Testis (tissue), 2 donors: ENCODE measurements around the gene ZNF670.

ENCODE experiments used
- POLR2A ChIP-seq: fragments of 450-650 bp; IDR thresholded peaks from one replicate; pipeline ENCODE4 v1.6.1; 2017; ENCODE audit warnings: antibody characterized with exemption, mild to moderate bottlenecking, moderate library complexity
- TF ChIP-seq, protein P1 (sequence below), 3 experiments: fragments of 450-650 bp in 2 of 3; fragments of 200-600 bp in 1 of 3; sonication (generic) in 1 of 3; IDR thresholded peaks; one replicate each; pipeline ENCODE4 v1.5.1; 2016 to 2019; ENCODE audit warnings: antibody characterized with exemption in 3 of 3, mild to moderate bottlenecking in 2 of 3, moderate library complexity in 1 of 3

DNA sequence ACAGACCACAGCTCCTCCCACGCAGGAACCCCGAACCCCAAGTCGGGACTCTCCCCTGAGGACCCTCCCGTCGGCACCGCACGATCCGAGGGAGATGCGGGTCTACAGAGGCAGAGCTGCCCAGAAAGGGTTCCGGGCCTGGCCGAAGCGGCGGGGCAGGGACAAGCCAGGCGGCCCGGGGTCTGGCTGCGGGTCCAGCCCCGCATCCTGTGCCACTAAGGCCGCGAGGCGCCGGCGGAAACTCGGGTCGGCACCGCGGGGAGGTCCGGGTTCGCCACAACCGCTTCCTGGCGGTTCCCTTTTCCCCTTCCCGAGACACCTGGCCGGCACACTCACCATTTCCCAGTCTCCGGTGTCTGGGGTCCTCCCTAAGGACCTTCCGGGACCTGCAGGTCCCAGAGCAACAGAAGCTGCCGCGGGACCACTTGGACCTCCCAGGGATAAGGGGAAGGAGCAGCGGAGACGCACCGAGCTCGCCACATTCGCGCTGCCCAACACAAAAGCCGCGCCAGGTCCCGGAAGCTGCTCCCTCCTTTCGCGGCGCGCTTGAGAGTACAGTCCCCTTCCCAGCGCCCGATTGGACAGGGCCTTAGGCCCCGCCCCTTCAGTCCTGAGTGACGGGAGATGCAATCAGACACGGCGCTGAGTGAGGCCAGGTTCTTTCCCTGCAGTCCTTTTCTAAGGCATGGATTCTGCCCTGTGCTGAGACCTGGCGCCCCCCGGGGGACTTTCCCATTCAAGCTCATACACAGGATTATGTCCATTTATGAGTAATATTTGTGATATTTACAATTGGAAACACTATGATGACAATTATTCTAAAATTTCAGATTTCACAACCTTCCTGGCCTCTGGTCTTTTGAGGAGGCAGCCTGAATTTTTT lies at the start of gene ZNF670:
- TF ChIP-seq, protein P1, sequence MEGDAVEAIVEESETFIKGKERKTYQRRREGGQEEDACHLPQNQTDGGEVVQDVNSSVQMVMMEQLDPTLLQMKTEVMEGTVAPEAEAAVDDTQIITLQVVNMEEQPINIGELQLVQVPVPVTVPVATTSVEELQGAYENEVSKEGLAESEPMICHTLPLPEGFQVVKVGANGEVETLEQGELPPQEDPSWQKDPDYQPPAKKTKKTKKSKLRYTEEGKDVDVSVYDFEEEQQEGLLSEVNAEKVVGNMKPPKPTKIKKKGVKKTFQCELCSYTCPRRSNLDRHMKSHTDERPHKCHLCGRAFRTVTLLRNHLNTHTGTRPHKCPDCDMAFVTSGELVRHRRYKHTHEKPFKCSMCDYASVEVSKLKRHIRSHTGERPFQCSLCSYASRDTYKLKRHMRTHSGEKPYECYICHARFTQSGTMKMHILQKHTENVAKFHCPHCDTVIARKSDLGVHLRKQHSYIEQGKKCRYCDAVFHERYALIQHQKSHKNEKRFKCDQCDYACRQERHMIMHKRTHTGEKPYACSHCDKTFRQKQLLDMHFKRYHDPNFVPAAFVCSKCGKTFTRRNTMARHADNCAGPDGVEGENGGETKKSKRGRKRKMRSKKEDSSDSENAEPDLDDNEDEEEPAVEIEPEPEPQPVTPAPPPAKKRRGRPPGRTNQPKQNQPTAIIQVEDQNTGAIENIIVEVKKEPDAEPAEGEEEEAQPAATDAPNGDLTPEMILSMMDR (IDR thresholded peaks at IDR 0.05) = no peak
- no peak for TF ChIP-seq POLR2A
